Effector memory CD8-positive, alpha-beta T cell (primary cell): ENCODE data around the gene DNER.

Source experiments
- ATAC-seq: fragments of 150-1000 bp; cut with Tn5 transposase; replicated peaks from 2 replicates; pipeline ENCODE4 v1.10.0; 2021; ENCODE audit warnings: mild to moderate bottlenecking, moderate library complexity
- DNase-seq, 3 experiments: peaks; one replicate each; pipeline ENCODE4 v3.0.0; 2021
- H3K27ac Mint-ChIP-seq, 2 donors: one replicate each; pipeline ENCODE4 v1.8.0; 2022; ENCODE audit warnings: mild to moderate bottlenecking in 2 of 2, mixed read lengths in 2 of 2, moderate library complexity in 2 of 2
- H3K27me3 Mint-ChIP-seq, 2 donors: one replicate each; pipeline ENCODE4 v1.8.0; 2022; ENCODE audit warnings: mixed read lengths in 2 of 2
- H3K36me3 Mint-ChIP-seq: one replicate; pipeline ENCODE4 v1.8.0; 2022; ENCODE audit warnings: mild to moderate bottlenecking, moderate library complexity, mixed read lengths; ENCODE audit not compliant: insufficient read depth
- H3K4me1 Mint-ChIP-seq, 2 donors: one replicate each; pipeline ENCODE4 v1.8.0; 2022; ENCODE audit warnings: low read depth in 2 of 2, mixed read lengths in 2 of 2
- H3K4me3 Mint-ChIP-seq, 2 donors: one replicate each; pipeline ENCODE4 v1.8.0; 2022; ENCODE audit warnings: mild to moderate bottlenecking in 2 of 2, mixed read lengths in 2 of 2, moderate library complexity in 2 of 2
- H3K9me3 Mint-ChIP-seq, 2 donors: one replicate each; pipeline ENCODE4 v1.8.0; 2022; ENCODE audit warnings: mixed read lengths in 2 of 2

Gene DNER

DNA sequence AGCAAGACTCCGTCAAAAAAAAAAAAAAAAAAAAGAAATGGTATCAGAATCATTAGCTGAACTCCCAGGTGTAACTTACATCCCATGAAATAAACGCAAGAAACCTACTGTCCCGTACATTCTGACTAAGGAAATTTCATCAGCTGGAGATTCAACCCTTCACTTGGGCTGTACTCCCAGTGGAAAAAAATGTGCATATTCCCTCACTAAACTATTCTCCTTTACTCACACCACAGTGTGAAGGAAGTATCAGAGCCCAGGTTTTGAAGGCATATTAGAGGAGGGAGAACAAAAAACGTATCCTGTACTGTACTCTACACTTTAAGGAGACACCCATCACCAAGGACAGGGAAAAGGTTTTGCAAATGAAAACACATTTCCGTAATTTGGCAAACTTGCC, 64.3 kb downstream of the DNER start:
- H3K27ac Mint-ChIP-seq, result no peak overlapping the region
- DNase-seq (no peak), ATAC-seq (no peak)
- H3K9me3 Mint-ChIP-seq, result no peaks in the 10 kb centered on the region
- H3K27me3 Mint-ChIP-seq, result peaks cover 54 to 63% of the 10 kb centered on the region in 2 donors
- no peak overlapping the region for H3K4me3 Mint-ChIP-seq
- no peaks in the 10 kb centered on the region for H3K4me1 Mint-ChIP-seq
- no peaks in the 10 kb centered on the region for H3K36me3 Mint-ChIP-seq

DNA sequence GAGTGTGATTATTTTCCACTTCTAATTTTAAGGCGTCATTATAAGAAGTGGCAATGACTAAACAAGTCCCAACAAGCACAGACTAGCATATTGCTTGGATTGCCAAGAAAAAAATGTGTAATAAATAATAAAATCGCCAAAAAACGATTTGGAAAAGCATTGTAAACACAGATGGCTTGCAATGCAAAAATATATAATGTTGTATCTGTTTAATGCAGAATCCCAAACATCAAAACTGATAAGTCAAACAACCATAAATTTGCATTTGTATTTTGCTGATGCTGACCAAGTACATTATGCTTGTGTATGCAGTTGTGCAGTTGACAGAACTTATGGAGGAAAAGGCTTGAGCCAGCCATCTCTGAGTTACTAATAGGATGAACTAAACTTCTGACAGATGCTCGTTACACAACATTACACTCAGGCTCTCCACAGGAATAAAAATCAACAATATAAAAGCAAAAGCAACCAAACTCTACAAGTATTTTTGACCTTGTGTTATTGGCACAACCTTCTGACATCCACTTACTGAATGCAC, 68.1 kb downstream of the DNER start:
- no peak overlapping the region for H3K27ac Mint-ChIP-seq
- no peak for ATAC-seq

DNA sequence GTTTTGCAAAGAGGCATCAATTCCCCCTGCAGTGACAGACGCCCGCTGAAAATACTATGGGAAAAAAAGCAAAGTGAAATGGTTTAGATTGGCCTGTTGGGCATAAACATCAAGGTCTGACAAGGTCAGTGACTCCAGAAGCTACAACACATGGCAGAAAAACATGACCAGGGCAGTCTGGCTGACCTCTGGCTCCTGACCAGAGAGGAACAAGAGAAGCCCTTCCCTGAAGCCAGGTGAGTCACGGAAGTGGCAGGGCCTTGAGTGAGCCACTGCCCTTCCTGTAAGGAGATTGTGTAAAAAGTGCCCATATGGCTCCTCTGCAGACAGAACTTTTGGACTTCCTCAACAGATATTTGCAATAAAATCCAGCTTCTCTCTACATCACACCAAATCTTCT, 72.0 kb downstream of the DNER start:
- no peaks in the 10 kb centered on the region for H3K4me1 Mint-ChIP-seq
- H3K36me3 Mint-ChIP-seq, result no peaks in the 10 kb centered on the region
- H3K27ac Mint-ChIP-seq, result no peak overlapping the region
- ATAC-seq (no peak), DNase-seq (no peak)
- peaks cover 14 to 27% of the 10 kb centered on the region in 2 donors for H3K27me3 Mint-ChIP-seq
- H3K9me3 Mint-ChIP-seq, result no peaks in the 10 kb centered on the region
- no peak overlapping the region for H3K4me3 Mint-ChIP-seq

More for the DNA sequence above, 68.1 kb downstream of the DNER start:
- DNase-seq, result no peak
- H3K4me3 Mint-ChIP-seq, result no peak overlapping the region
- peaks cover 25 to 32% of the 10 kb centered on the region in 2 donors for H3K27me3 Mint-ChIP-seq
- H3K36me3 Mint-ChIP-seq, result no peaks in the 10 kb centered on the region
- H3K4me1 Mint-ChIP-seq, result no peaks in the 10 kb centered on the region
- H3K9me3 Mint-ChIP-seq, result no peaks in the 10 kb centered on the region

- ATAC-seq, result no peak
- no peaks in the 10 kb centered on the region for H3K4me1 Mint-ChIP-seq
- no peak for DNase-seq
- no peaks in the 10 kb centered on the region for H3K9me3 Mint-ChIP-seq
- no peaks in the 10 kb centered on the region for H3K36me3 Mint-ChIP-seq
- H3K4me3 Mint-ChIP-seq, result no peak overlapping the region
- peaks cover 21 to 29% of the 10 kb centered on the region in 2 donors for H3K27me3 Mint-ChIP-seq
- H3K27ac Mint-ChIP-seq, result no peak overlapping the region
Observed at GRCh38 chr2:229641676-229642075, 72.7 kb downstream of the DNER start.

DNA sequence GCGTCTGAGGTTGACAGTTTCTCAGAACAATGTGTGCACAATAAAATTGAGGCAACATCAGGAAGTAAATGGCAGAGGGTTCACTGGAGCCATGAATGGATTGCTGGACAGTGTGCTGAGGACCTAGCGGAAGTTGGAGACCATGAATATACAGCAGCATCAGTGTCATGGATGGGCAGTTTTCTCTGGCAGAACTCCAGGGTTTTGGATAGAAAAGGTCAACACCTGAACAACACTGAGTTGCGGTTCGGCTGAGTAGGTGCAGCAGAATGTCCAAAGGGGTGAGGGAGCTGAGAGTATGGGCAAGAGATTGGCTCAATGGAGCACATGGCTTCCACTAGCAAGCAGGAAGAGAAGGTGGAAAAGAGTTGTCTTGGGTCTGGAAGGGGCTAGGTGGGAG, 73.7 kb downstream of the DNER start:
- H3K4me3 Mint-ChIP-seq, result no peak overlapping the region

GRCh38 chr2:229636571-229636970, 77.8 kb downstream of the DNER start:
- DNase-seq (no peak), ATAC-seq (no peak)
- Mint-ChIP-seq H3K4me3 (no peak overlapping the region), H3K36me3 (no peaks in the 10 kb centered on the region), H3K27ac (no peak overlapping the region), H3K27me3 (peaks cover 36 to 46% of the 10 kb centered on the region in 2 donors), H3K9me3 (no peaks in the 10 kb centered on the region), H3K4me1 (no peaks in the 10 kb centered on the region)

More for the DNA sequence above, 73.7 kb downstream of the DNER start:
- Mint-ChIP-seq H3K27ac (no peak overlapping the region), H3K9me3 (no peaks in the 10 kb centered on the region), H3K4me1 (no peaks in the 10 kb centered on the region), H3K27me3 (peaks cover 21 to 36% of the 10 kb centered on the region in 2 donors), H3K36me3 (no peaks in the 10 kb centered on the region)
- DNase-seq, result no peak
- no peak for ATAC-seq

GRCh38 chr2:229635371-229635680, 79.0 kb downstream of the DNER start:
- Mint-ChIP-seq H3K9me3 (no peaks in the 10 kb centered on the region), H3K27me3 (peaks cover 27 to 33% of the 10 kb centered on the region in 2 donors), H3K4me1 (no peaks in the 10 kb centered on the region), H3K4me3 (no peak overlapping the region), H3K27ac (no peak overlapping the region), H3K36me3 (no peaks in the 10 kb centered on the region)
- ATAC-seq (no peak), DNase-seq (no peak)

DNA sequence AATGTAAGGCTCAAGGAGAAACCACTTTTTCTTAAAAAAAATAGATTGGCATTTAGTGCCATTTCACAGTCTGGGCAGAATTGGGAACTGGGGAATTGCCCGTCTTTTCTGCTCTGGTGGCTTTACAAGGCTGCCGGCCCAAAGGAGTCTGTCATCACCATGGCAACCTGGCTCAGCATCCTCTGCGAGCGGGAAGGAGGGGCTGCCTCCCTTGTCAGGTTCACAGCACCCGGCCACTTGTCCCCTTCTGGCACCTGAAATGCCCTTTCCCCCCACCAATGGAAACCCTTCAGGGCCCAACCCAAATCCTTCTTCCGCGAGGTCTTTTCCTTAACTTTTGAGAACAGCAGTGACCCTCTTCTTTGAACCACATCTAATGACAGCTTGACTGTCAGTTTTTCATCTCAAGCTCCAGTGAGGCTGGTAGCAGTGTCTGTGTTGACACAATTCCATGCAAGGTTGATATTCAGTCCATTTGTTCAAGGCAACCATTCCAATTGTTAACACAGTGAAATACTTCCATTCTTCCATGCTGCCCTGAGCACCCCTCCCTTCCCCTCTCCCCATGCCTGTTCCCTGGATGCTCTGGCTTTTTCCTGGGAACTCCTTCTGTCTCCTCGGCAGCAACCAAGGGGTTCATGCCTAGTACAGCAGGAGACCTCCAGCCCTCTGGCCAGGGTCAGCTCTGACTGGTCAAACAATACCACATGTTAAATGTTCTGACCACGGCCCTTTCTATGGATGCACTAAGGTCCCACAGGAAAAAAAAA, 79.6 kb downstream of the DNER start:
- peaks cover 26 to 31% of the 10 kb centered on the region in 2 donors for H3K27me3 Mint-ChIP-seq
- no peak overlapping the region for H3K27ac Mint-ChIP-seq
- ATAC-seq (no peak), DNase-seq (no peak)
- no peak overlapping the region for H3K4me3 Mint-ChIP-seq
- no peaks in the 10 kb centered on the region for H3K36me3 Mint-ChIP-seq
- H3K4me1 Mint-ChIP-seq, result no peaks in the 10 kb centered on the region
- no peaks in the 10 kb centered on the region for H3K9me3 Mint-ChIP-seq

GRCh38 chr2:229633556-229633955, 80.8 kb downstream of the DNER start:
- no peak overlapping the region for H3K4me3 Mint-ChIP-seq
- ATAC-seq, result no peak
- no peaks in the 10 kb centered on the region for H3K9me3 Mint-ChIP-seq
- H3K27ac Mint-ChIP-seq, result no peak overlapping the region
- no peak for DNase-seq
- H3K27me3 Mint-ChIP-seq, result peaks cover 26 to 39% of the 10 kb centered on the region in 2 donors
- H3K36me3 Mint-ChIP-seq, result no peaks in the 10 kb centered on the region
- H3K4me1 Mint-ChIP-seq, result no peaks in the 10 kb centered on the region

GRCh38 chr2:229629039-229629438, 85.3 kb downstream of the DNER start:
- Mint-ChIP-seq H3K4me1 (no peaks in the 10 kb centered on the region), H3K9me3 (no peaks in the 10 kb centered on the region), H3K27ac (no peak overlapping the region), H3K4me3 (no peak overlapping the region), H3K27me3 (peaks cover 13 to 31% of the 10 kb centered on the region in 2 donors), H3K36me3 (no peaks in the 10 kb centered on the region)
- DNase-seq, result no peak
- ATAC-seq, result no peak

DNA sequence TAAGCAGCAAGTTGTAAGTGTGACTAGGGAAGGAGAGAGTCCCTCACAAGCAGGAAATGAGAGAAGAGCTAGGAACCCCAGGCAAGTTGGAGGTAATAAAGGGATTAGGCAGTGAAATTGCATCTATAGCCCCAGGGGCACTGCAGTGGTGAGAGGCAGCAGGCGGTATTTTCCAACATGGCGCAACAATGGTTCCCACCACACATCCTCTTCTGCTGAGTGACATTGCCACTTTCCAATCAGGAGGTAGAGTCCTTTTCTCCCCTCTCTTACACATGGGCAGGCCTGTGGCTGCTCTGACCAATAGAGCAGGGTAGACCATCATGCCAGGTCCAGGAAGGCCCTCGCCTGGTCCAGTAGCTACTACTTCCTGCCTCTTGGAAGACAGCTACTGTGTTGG, 86.6 kb downstream of the DNER start:
- Mint-ChIP-seq H3K4me3 (no peak overlapping the region), H3K27ac (no peak overlapping the region), H3K27me3 (peaks cover 9 to 41% of the 10 kb centered on the region in 2 donors), H3K36me3 (no peaks in the 10 kb centered on the region), H3K4me1 (no peaks in the 10 kb centered on the region), H3K9me3 (no peaks in the 10 kb centered on the region)
- DNase-seq (no peak), ATAC-seq (no peak)

GRCh38 chr2:229622495-229623355, 91.6 kb downstream of the DNER start:
- ATAC-seq (no peak), DNase-seq (no peak)
- Mint-ChIP-seq H3K36me3 (no peaks in the 10 kb centered on the region), H3K4me3 (no peak overlapping the region), H3K27me3 (peaks cover 23 to 53% of the 10 kb centered on the region in 2 donors), H3K27ac (no peak overlapping the region), H3K9me3 (no peaks in the 10 kb centered on the region), H3K4me1 (no peaks in the 10 kb centered on the region)

DNA sequence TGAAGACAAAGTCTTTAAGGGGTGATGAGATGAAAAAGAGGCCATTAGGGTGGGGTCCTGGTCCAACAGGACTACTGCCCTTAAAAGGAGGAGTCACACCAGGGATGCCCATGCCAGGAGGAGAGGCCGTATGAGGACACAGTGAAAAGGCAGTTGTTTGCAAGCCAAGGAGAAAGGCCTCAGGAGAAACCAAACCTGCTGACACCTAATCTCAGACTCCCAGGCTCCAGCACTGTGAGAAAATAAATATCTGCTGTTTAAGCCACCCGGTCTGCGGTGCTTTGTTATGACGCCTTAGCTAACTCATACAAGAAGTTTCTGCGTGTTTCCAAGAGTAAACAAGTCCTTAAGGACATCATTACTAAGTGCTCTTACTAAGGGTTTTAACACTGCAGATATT, 93.6 kb downstream of the DNER start:
- Mint-ChIP-seq H3K27me3 (peaks cover 23 to 55% of the 10 kb centered on the region in 2 donors), H3K4me3 (no peak overlapping the region), H3K36me3 (no peaks in the 10 kb centered on the region), H3K9me3 (no peaks in the 10 kb centered on the region), H3K27ac (no peak overlapping the region), H3K4me1 (no peaks in the 10 kb centered on the region)
- DNase-seq, result no peak
- ATAC-seq, result no peak

DNA sequence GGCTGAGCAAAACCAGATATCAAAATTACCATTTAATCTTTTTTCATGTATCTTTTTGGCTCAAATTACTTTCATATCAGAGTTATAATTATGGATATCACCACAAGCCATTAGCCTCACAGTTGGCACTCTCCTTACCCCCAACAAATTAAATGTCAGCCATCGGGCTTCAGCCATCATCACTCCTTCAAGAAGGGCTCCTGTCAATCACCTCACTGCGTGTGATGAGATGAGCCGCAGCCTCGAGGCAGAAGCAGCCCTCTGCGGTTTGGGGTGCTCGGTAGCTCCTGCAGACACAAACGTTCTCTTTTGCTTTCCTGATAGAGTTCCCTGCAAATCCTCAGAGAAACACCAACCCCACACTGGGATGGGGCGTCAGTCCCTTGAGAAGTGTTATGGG, 94.1 kb downstream of the DNER start:
- no peak for ATAC-seq
- Mint-ChIP-seq H3K36me3 (no peaks in the 10 kb centered on the region), H3K9me3 (no peaks in the 10 kb centered on the region), H3K4me3 (no peak overlapping the region), H3K27me3 (peaks cover 18 to 50% of the 10 kb centered on the region in 2 donors), H3K27ac (no peak overlapping the region), H3K4me1 (no peaks in the 10 kb centered on the region)
- DNase-seq, result no peak
